ENCODE results near the gene LIPH. TPM values are rescaled to one million over a fixed set of nuclear protein-coding genes. Genes with fewer than 3 reads are reported as not detected.
"Not testable (repeated sequence)": the region's sequence is repeated elsewhere in the genome, so short reads cannot be mapped to it uniquely, and the experiment has no call there.

LIPH gene
- total and polyA plus RNA-seq, 11 donors: 0.04 to 1.4 (median 0.36) TPM

GRCh38 chr3:185558395-185558794 lies 6.0 kb upstream of the LIPH start:
- no peaks in the 10 kb centered on the region for H3K9me3 ChIP-seq
- DNase-seq: no peak
- peaks cover 0 to 22% (median 0%) of the 10 kb centered on the region in 9 donors for H3K27me3 ChIP-seq
- no peak for TF ChIP-seq POLR2A (IDR thresholded peaks at IDR 0.05)
- TF ChIP-seq CTCF (IDR thresholded peaks at IDR 0.05): no peak
- WGBS, 4 donors: 86 to 94% (median 87%) methylated on average over 3 of the region's 3 CpGs
- no peak overlapping the region for H3K27ac ChIP-seq
- intact Hi-C loops (cut with DNase I): loop anchor here in 9 of 10 donors (5.0 to 10.0 kb wide), 5 partner anchors 36 to 206 kb away; partner anchors contain the start of genes TMEM41A (in 8 of the 9) and MAP3K13 (in 1 of the 9)
- ATAC-seq: no peak
- no peak overlapping the region for H3K4me3 ChIP-seq
- H3K36me3 ChIP-seq: no peaks in the 10 kb centered on the region
- peaks cover 0 to 19% (median 0%) of the 10 kb centered on the region in 12 donors for H3K4me1 ChIP-seq

DNA sequence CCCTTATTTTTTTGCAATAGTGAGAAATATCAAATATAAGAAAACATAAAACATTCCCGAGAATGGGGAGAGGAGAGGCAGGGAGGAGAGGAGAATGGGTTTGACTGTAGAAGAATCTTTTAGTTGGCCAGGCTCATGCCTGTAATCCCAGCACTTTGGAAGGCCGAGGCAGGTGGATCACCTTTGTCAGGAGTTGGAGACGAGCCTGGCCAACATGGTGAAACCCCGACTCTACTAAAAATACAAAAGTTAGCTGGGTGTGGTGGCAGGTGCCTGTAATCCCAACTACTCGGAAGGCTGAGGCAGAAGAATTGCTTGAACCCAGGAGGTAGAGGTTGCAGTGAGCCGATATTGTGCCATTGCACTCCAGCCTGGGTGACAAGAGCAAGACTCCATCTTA lies 4.3 kb upstream of the LIPH start:
- H3K9me3 ChIP-seq, H3K36me3 ChIP-seq, ATAC-seq, H3K27ac ChIP-seq, DNase-seq, H3K4me3 ChIP-seq: not testable (repeated sequence)
- intact Hi-C loops (cut with DNase I): loop anchor here in 9 of 10 donors (5.0 to 10.0 kb wide), 5 partner anchors 34 to 204 kb away; partner anchors contain the start of genes TMEM41A (in 8 of the 9) and MAP3K13 (in 1 of the 9)
- WGBS, 4 donors: 81 to 89% (median 88%) methylated on average over 6 of the region's 6 CpGs
- Histone ChIP-seq H3K27me3 (peaks cover 0 to 22% (median 0%) of the 10 kb centered on the region in 9 donors), H3K4me1 (peaks cover 0 to 21% (median 0%) of the 10 kb centered on the region in 12 donors)

DNA sequence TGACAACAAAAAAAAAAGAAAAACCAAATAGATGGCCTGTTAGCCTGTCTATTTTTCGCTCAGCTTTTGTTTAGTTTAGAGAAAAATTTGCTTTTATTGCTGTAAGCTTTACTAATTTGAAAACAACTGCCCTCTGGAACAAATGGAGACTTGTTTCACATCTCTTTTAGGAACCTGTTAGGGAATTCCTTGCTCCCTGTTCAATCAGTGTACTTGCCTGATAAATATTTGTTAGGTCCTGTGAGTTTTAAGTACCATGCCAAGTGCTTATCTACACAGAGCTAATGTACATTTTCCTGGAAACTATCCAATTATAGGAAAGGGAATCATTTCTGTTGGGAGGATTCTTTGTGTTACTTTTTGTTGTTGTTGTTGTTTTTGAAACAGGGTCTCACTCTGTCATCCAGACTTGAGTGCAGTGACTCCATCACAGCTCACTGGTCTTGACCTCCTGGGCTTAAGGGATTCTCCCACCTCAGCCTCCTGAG lies 3.5 kb upstream of the LIPH start:
- Histone ChIP-seq H3K36me3 (no peaks in the 10 kb centered on the region), H3K9me3 (no peaks in the 10 kb centered on the region), H3K27me3 (peaks cover 0 to 17% (median 0%) of the 10 kb centered on the region in 9 donors), H3K27ac (no peak overlapping the region), H3K4me3 (no peak overlapping the region), H3K4me1 (peaks cover 0 to 16% (median 0%) of the 10 kb centered on the region in 12 donors)
- no peak for DNase-seq
- ATAC-seq: no peak
- intact Hi-C loops (cut with DNase I): loop anchor here in 9 of 10 donors (5.0 to 10.0 kb wide), 5 partner anchors 34 to 204 kb away; partner anchors contain the start of genes TMEM41A (in 8 of the 9) and MAP3K13 (in 1 of the 9)
- TF ChIP-seq POLR2A (IDR thresholded peaks at IDR 0.05) (no peak), CTCF (IDR thresholded peaks at IDR 0.05) (no peak)
- WGBS, 4 donors: 71 to 87% (median 78%) methylated on average over 1 of the region's 1 CpG

GRCh38 chr3:185555101-185555501 lies 2.7 kb upstream of the LIPH start:
- H3K9me3 ChIP-seq: no peaks in the 10 kb centered on the region
- DNase-seq: no peak
- 83 to 86% (median 85%) methylated on average over 4 of the region's 4 CpGs for WGBS, 4 donors
- no peak for TF ChIP-seq CTCF (IDR thresholded peaks at IDR 0.05)
- TF ChIP-seq POLR2A (IDR thresholded peaks at IDR 0.05): no peak
- H3K4me3 ChIP-seq: no peak overlapping the region
- H3K27me3 ChIP-seq: peaks cover 0 to 10% (median 0%) of the 10 kb centered on the region in 9 donors
- H3K4me1 ChIP-seq: peaks cover 0 to 12% (median 0%) of the 10 kb centered on the region in 12 donors
- intact Hi-C loops (cut with DNase I): loop anchor here in 9 of 10 donors (5.0 to 10.0 kb wide), 5 partner anchors 33 to 203 kb away; partner anchors contain the start of genes TMEM41A (in 8 of the 9) and MAP3K13 (in 1 of the 9)
- no peaks in the 10 kb centered on the region for H3K36me3 ChIP-seq
- no peak for ATAC-seq
- H3K27ac ChIP-seq: no peak overlapping the region
